ENCODE measurements around the gene SUGCT. TPM values are rescaled to one million over a fixed set of nuclear protein-coding genes. Genes with fewer than 3 reads are reported as not detected.

SUGCT gene
- total RNA-seq, 3 donors from 2014 or later: 7.6 to 19.1 (median 10.1) TPM

- ATAC-seq (no peak), DNase-seq (no peak)
- Histone ChIP-seq H3K9me3 (no peaks in the 10 kb centered on the region), H3K4me1 (ENCODE audit: low read depth) (no peaks in the 10 kb centered on the region), H3K4me3 (no peak overlapping the region), H3K36me3 (ENCODE audit: low read depth) (no peaks in the 10 kb centered on the region)
- TF ChIP-seq CTCF (IDR thresholded peaks at IDR 0.05): no peak
- intact Hi-C loops (cut with DNase I, micrococcal nuclease): no loop called here
Observed at GRCh38 chr7:40833888-40834234, 699.1 kb downstream of the SUGCT start.

GRCh38 chr7:40836218-40836617 is 701.4 kb downstream of the SUGCT start:
- TF ChIP-seq CTCF (IDR thresholded peaks at IDR 0.05): no peak
- Histone ChIP-seq H3K36me3 (ENCODE audit: low read depth) (no peaks in the 10 kb centered on the region), H3K4me1 (ENCODE audit: low read depth) (no peaks in the 10 kb centered on the region), H3K9me3 (no peaks in the 10 kb centered on the region), H3K4me3 (no peak overlapping the region)
- DNase-seq (no peak), ATAC-seq (no peak)
- intact Hi-C loops (cut with DNase I, micrococcal nuclease): no loop called here

GRCh38 chr7:40839881-40840280 is 705.1 kb downstream of the SUGCT start:
- TF ChIP-seq CTCF (IDR thresholded peaks at IDR 0.05): no peak
- DNase-seq (no peak), ATAC-seq (no peak)
- Histone ChIP-seq H3K4me3 (no peak overlapping the region), H3K9me3 (no peaks in the 10 kb centered on the region), H3K36me3 (ENCODE audit: low read depth) (no peaks in the 10 kb centered on the region), H3K4me1 (ENCODE audit: low read depth) (no peaks in the 10 kb centered on the region)
- intact Hi-C loops (cut with DNase I, micrococcal nuclease): no loop called here

- H3K4me1 ChIP-seq (ENCODE audit: low read depth): no peaks in the 10 kb centered on the region
- H3K9me3 ChIP-seq: no peaks in the 10 kb centered on the region
- no peak for TF ChIP-seq CTCF (IDR thresholded peaks at IDR 0.05)
- ATAC-seq (no peak), DNase-seq (no peak)
- H3K4me3 ChIP-seq: no peak overlapping the region
- intact Hi-C loops (cut with DNase I, micrococcal nuclease): no loop called here
- no peaks in the 10 kb centered on the region for H3K36me3 ChIP-seq (ENCODE audit: low read depth)
Observed at GRCh38 chr7:40840990-40841389, 706.2 kb downstream of the SUGCT start.

GRCh38 chr7:40842641-40843040 is 707.8 kb downstream of the SUGCT start:
- no peak for TF ChIP-seq CTCF (IDR thresholded peaks at IDR 0.05)
- intact Hi-C loops (cut with DNase I, micrococcal nuclease): no loop called here
- Histone ChIP-seq H3K4me3 (no peak overlapping the region), H3K36me3 (ENCODE audit: low read depth) (no peaks in the 10 kb centered on the region), H3K9me3 (no peaks in the 10 kb centered on the region), H3K4me1 (ENCODE audit: low read depth) (no peaks in the 10 kb centered on the region)
- ATAC-seq (no peak), DNase-seq (no peak)

- ATAC-seq: no peak
- H3K4me1 ChIP-seq (ENCODE audit: low read depth): no peaks in the 10 kb centered on the region
- intact Hi-C loops (cut with DNase I, micrococcal nuclease): no loop called here
- H3K36me3 ChIP-seq (ENCODE audit: low read depth): no peaks in the 10 kb centered on the region
- TF ChIP-seq CTCF (IDR thresholded peaks at IDR 0.05): no peak
- DNase-seq: no peak
- no peaks in the 10 kb centered on the region for H3K9me3 ChIP-seq
- no peak overlapping the region for H3K4me3 ChIP-seq
Observed at GRCh38 chr7:40843338-40843985, 708.7 kb downstream of the SUGCT start.
